H1 (cell line): ENCODE results near the gene IP6K1. TPM values are rescaled to one million over a fixed set of nuclear protein-coding genes. Genes with fewer than 3 reads are reported as not detected.

Experiments used
- EZH2 ChIP-seq: fragments of 200-600 bp; sonication (generic); IDR thresholded peaks from 2 replicates; pipeline ENCODE4 v1.7.1; 2012; ENCODE audit warnings: low read depth, mild to moderate bottlenecking, moderate library complexity, low read length, inconsistent platforms; ENCODE audit not compliant: severe bottlenecking
- HDAC2 ChIP-seq, 2 experiments: fragments of 300-600 bp in 1 of 2; sonication (generic) in 1 of 2; IDR thresholded peaks; 2 replicates each; pipeline ENCODE4 v1.6.1; 2011 to 2012; ENCODE audit warnings: low read depth in 2 of 2, low read length in 2 of 2, mild to moderate bottlenecking in 2 of 2, moderate library complexity in 2 of 2, borderline replicate concordance in 1 of 2, inconsistent platforms in 1 of 2
- RXRA ChIP-seq: IDR thresholded peaks from 2 replicates; pipeline ENCODE4 v1.6.1; 2011; ENCODE audit warnings: low read depth, mild to moderate bottlenecking, low read length, moderate library complexity; ENCODE audit not compliant: insufficient read depth
- SUZ12 ChIP-seq: fragments of 200-600 bp; sonication (generic); IDR thresholded peaks from 2 replicates; pipeline ENCODE4 v1.6.1; 2012; ENCODE audit warnings: mild to moderate bottlenecking, inconsistent platforms, low read length, moderate library complexity, mixed read lengths
- YY1 ChIP-seq: IDR thresholded peaks from 2 replicates; pipeline ENCODE4 v1.6.1; 2011; ENCODE audit warnings: low read depth, mild to moderate bottlenecking, low read length
- polyA plus RNA-seq, 7 experiments: library from polyadenylated mRNA; depleted of rRNA in 3 of 7; stranded (reverse) in 5 of 7; unstranded in 2 of 7; fragments of >200 nt in 5 of 7; fragments of 200-250 nt in 2 of 7; gene quantifications; 1 replicate in 5 of 7; 2 replicates in 1 of 7; 4 replicates in 1 of 7; pipeline versions ENCODE4 v1.2.1 to v1.2.3, GENCODE V29; 2011 to 2013; ENCODE audit warnings: missing spikeins in 2 of 7, mixed read lengths in 2 of 7
- total RNA-seq: library from RNA; stranded (reverse); fragmentation: NEBNext Ultra II Directional; extraction: Animal tissue kit (Norgen Biotek cat#: 25700); gene quantifications from 2 replicates; pipeline ENCODE4 v1.2.1, GENCODE V29; 2021
- TF ChIP-seq, protein P1 (sequence below): IDR thresholded peaks from 2 replicates; pipeline ENCODE4 v1.6.1; 2012; ENCODE audit warnings: low read length, inconsistent platforms

Gene IP6K1
- total and polyA plus RNA-seq, 2 of the 8 experiments (the other 6 are each of a cell fraction or from before 2014, with no cell fraction given), result 31.5 to 35.2 TPM

DNA sequence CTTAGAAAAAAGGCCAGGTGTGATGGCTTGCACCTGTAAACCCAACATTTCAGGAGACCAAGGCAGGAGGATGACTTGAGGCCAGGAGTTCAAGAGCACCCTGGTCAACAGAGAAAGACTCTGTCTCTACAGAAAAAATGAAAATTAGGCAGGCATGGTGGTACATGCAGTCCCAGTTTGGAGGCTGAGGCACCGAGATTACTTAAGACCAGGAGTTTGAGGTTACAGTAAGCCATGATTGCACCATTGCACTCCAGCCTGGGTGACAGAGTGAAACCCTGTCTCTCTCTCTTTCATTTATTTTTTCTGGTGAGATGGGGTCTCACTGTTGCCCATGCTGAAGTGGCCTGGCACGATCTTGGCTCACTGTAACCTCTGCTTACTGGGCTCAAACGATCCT is 24.7 kb downstream of the IP6K1 start (continued):
- TF ChIP-seq HDAC2 (IDR thresholded peaks at IDR 0.05; ENCODE audit: borderline replicate concordance in 1 of 2, low read depth in 2 of 2, low read length in 2 of 2), result no peak
- no peak for TF ChIP-seq SUZ12
- TF ChIP-seq, protein P1, sequence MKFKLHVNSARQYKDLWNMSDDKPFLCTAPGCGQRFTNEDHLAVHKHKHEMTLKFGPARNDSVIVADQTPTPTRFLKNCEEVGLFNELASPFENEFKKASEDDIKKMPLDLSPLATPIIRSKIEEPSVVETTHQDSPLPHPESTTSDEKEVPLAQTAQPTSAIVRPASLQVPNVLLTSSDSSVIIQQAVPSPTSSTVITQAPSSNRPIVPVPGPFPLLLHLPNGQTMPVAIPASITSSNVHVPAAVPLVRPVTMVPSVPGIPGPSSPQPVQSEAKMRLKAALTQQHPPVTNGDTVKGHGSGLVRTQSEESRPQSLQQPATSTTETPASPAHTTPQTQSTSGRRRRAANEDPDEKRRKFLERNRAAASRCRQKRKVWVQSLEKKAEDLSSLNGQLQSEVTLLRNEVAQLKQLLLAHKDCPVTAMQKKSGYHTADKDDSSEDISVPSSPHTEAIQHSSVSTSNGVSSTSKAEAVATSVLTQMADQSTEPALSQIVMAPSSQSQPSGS, result no peak
- TF ChIP-seq EZH2, result no peak
- TF ChIP-seq RXRA, result no peak
- TF ChIP-seq YY1, result no peak
